D721Med (cell line): Measurements from ENCODE around the gene CEP128.

Source experiments
- DNase-seq: peaks from one replicate; pipeline ENCODE4 v3.0.0; 2011; ENCODE audit warnings: low spot score; ENCODE audit not compliant: insufficient read length
- FAIRE-seq: peaks from 2 replicates; lab custom pipeline; 2011; peaks lifted over from hg19 to GRCh38; lab: Jason Lieb, UNC
- CTCF ChIP-seq: IDR thresholded peaks from 2 replicates; pipeline ENCODE4 v1.5.1; 2012; ENCODE audit warnings: mild to moderate bottlenecking, control low read depth; ENCODE audit not compliant: insufficient read depth; ENCODE audit errors: missing control alignments

Gene CEP128

DNA sequence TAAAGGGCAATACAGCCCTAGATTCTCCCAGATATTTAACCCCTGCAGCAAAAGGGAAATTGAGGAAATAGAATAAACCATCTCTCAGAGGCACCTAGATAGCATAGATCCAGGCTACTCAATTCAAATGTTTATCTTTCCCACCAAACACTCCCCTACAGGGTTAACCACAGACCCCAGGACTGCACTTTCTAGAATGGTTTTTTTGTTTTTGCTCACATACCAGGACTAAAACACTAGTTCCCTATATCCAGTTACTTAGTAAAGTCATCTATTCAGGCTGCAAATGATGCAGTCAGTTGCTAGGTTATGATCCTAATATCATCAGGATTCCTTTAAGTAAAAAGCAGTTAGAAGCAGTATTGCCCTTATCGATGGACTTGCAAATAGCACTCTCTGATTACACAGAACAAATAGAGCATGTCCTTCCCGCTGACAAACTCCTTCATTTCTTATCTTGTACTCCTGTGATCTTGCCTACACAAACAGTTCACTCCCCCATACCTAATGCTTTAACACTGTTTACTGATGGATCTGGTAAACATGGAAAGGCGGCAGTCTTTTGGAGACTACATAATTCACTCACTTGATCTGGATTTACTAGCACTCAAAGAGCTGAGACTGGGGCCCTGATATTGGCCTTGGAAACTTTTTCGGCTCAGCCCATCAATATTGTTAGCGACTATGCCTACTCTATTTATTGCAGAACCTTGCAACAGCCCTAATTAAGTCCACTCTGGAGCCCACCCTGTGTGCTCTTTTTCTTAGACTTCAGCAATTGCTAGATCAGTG is 473.0 kb downstream of the CEP128 start:
- FAIRE-seq (no peak), DNase-seq (no peak)

DNA sequence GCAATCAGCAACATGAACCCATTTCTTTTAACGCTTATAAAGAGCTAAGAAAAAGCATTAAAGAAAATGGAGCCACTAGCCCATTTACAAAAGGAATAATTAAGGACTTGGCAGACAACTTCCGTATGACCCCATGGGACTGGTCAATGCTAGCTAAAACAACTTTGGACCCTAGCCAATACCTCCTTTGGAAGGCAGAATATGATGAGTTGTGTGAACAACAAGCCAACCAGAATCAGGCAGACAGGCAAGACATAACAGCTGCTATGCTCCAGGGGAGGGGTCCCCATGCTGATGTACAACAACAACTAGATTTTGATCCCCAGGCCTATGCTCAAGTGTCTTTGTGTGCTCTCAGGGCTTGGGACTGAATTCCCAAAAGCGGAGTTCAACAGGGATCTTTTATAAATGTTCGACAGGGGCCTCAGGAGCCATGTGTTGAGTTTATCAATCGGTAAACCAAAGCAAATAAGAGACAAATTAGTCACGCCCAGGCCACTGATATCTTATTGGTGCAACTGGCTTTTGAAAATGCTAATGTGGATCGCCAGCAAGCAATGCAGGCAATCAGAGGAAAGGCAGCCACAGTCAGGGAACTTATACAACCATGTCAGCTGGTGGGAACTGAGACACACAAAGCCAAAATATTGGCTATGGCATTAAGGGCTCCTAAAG is 475.9 kb downstream of the CEP128 start:
- no peak for TF ChIP-seq CTCF
- no peak for FAIRE-seq
- DNase-seq = no peak

More for the DNA sequence above, 473.0 kb downstream of the CEP128 start:
- no peak for TF ChIP-seq CTCF

DNA sequence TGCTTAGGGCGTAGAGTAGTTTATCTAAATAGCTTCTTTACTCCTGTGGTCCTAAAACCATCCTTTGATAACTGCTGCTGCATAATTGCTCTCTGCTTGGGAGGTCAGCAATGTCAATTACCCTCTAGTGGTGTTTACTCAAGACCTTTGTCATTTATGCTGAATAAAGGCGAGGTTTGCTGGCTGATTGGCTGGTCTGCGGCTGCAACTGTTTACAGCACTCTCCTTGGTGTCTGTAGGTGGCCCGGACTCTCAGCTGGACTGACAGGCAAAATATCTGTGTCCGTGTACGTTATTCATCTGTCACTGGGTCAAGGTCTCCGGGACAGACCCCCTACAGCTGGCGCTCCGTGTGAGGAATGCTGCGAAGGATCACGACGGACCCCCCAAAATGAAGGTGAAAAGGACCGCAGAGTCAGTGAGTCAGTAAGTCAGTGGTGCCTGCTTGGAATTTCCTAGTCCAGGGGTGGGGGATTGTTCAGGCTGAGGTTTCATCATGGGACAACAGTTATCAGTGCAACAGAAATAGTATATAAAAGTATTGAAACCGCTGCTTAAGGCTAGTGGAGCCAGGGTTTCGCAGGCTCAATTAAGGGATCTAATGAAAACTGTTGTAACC is 476.9 kb downstream of the CEP128 start:
- FAIRE-seq (no peak), DNase-seq (no peak)
- TF ChIP-seq CTCF = no peak

GRCh38 chr14:80456209-80456608 is 485.3 kb downstream of the CEP128 start:
- TF ChIP-seq CTCF = no peak
- FAIRE-seq (no peak), DNase-seq (no peak)

- FAIRE-seq = no peak
- no peak for DNase-seq
- TF ChIP-seq CTCF = no peak
Measured at GRCh38 chr14:80455031-80455430, 486.5 kb downstream of the CEP128 start.

- no peak for FAIRE-seq
- TF ChIP-seq CTCF = no peak
- DNase-seq = no peak
Measured at GRCh38 chr14:80448267-80448666, 493.3 kb downstream of the CEP128 start.
